H9 (cell line): ENCODE results near the gene PHACTR1. TPM values are rescaled to one million over a fixed set of nuclear protein-coding genes. Genes with fewer than 3 reads are reported as not detected.

Source experiments
- DNase-seq: peaks from one replicate; pipeline ENCODE4 v3.0.0-alpha.2; 2017
- H2AFZ ChIP-seq: one replicate; pipeline ENCODE4 v1.6.1; 2013; ENCODE audit warnings: mild to moderate bottlenecking, low read length, control low read depth, moderate library complexity
- H2AK5ac ChIP-seq: 2 replicates; pipeline ENCODE4 v1.6.1; 2013; ENCODE audit warnings: low read length, control low read depth, mixed read lengths; ENCODE audit not compliant: insufficient read length
- H2BK120ac ChIP-seq: one replicate; pipeline ENCODE4 v1.6.1; 2013; ENCODE audit warnings: low read depth, mild to moderate bottlenecking, low read length, control low read depth, inconsistent platforms; ENCODE audit not compliant: poor library complexity, severe bottlenecking
- H2BK12ac ChIP-seq: 2 replicates; pipeline ENCODE4 v1.6.1; 2013; ENCODE audit warnings: low read length, control low read depth, mixed read lengths, low read depth; ENCODE audit not compliant: insufficient read length
- H2BK15ac ChIP-seq: 2 replicates; pipeline ENCODE4 v1.6.1; 2013; ENCODE audit warnings: low read depth, low read length, control low read depth
- H2BK20ac ChIP-seq: one replicate; pipeline ENCODE4 v1.6.1; 2013; ENCODE audit warnings: low read depth, mild to moderate bottlenecking, low read length, control low read depth, inconsistent platforms; ENCODE audit not compliant: poor library complexity, severe bottlenecking
- H2BK5ac ChIP-seq: 2 replicates; pipeline ENCODE4 v1.6.1; 2013; ENCODE audit warnings: low read length, control low read depth, mixed read lengths; ENCODE audit not compliant: insufficient read length
- H3K14ac ChIP-seq: 2 replicates; pipeline ENCODE4 v1.6.1; 2013; ENCODE audit warnings: low read length, control low read depth; ENCODE audit not compliant: insufficient read depth
- H3K18ac ChIP-seq: 2 replicates; pipeline ENCODE4 v1.6.1; 2013; ENCODE audit warnings: low read depth, mild to moderate bottlenecking, mixed read lengths, low read length, control low read depth; ENCODE audit not compliant: insufficient read length
- H3K23ac ChIP-seq: 2 replicates; pipeline ENCODE4 v1.6.1; 2013; ENCODE audit warnings: low read length, control low read depth, mixed read lengths, low read depth; ENCODE audit not compliant: insufficient read length
- H3K23me2 ChIP-seq: 2 replicates; pipeline ENCODE4 v1.6.1; 2013; ENCODE audit warnings: low read depth, mild to moderate bottlenecking, mixed read lengths, low read length, control low read depth; ENCODE audit not compliant: insufficient read length, poor library complexity, severe bottlenecking
- H3K27ac ChIP-seq: 2 replicates; pipeline ENCODE4 v1.5.1; 2013; ENCODE audit warnings: low read length, control low read depth, mixed read lengths, low read depth; ENCODE audit not compliant: insufficient read length
- H3K27me3 ChIP-seq: 2 replicates; pipeline ENCODE4 v1.6.1; 2013; ENCODE audit warnings: low read length, control low read depth, inconsistent platforms; ENCODE audit not compliant: insufficient read depth
- H3K4ac ChIP-seq: 2 replicates; pipeline ENCODE4 v1.6.1; 2013; ENCODE audit warnings: low read depth, mild to moderate bottlenecking, control low read depth, inconsistent platforms, low read length, moderate library complexity
- H3K4me1 ChIP-seq: 2 replicates; pipeline ENCODE4 v1.6.1; 2013; ENCODE audit warnings: low read length, control low read depth, inconsistent platforms; ENCODE audit not compliant: insufficient read depth
- H3K4me2 ChIP-seq: 2 replicates; pipeline ENCODE4 v1.6.1; 2013; ENCODE audit warnings: low read length, control low read depth, mixed read lengths; ENCODE audit not compliant: insufficient read length, insufficient read depth
- H3K56ac ChIP-seq: 2 replicates; pipeline ENCODE4 v1.6.1; 2013; ENCODE audit warnings: low read depth, mild to moderate bottlenecking, mixed read lengths, low read length, control low read depth; ENCODE audit not compliant: insufficient read length
- H3K79me1 ChIP-seq: 2 replicates; pipeline ENCODE4 v1.6.1; 2013; ENCODE audit warnings: low read depth, mild to moderate bottlenecking, moderate library complexity, low read length, control low read depth, inconsistent platforms; ENCODE audit not compliant: insufficient read depth, poor library complexity, severe bottlenecking
- H3K79me2 ChIP-seq: 2 replicates; pipeline ENCODE4 v1.6.1; 2013; ENCODE audit warnings: low read length, control low read depth, inconsistent platforms; ENCODE audit not compliant: insufficient read depth
- H3K9ac ChIP-seq: 2 replicates; pipeline ENCODE4 v1.6.1; 2013; ENCODE audit warnings: low read length, control low read depth, mixed read lengths; ENCODE audit not compliant: insufficient read length; ENCODE audit errors: extremely low read depth
- H3K9me3 ChIP-seq: one replicate; pipeline ENCODE4 v1.6.1; 2013; ENCODE audit warnings: low read depth, low read length, inconsistent platforms; ENCODE audit not compliant: control insufficient read depth
- H3T11ph ChIP-seq: one replicate; pipeline ENCODE4 v1.6.1; 2013; ENCODE audit warnings: mild to moderate bottlenecking, low read length, control low read depth, inconsistent platforms
- H4K20me1 ChIP-seq: one replicate; pipeline ENCODE4 v1.6.1; 2013; ENCODE audit not compliant: control insufficient read depth, insufficient read length, insufficient read depth
- H4K5ac ChIP-seq: 2 replicates; pipeline ENCODE4 v1.6.1; 2013; ENCODE audit warnings: low read depth, mild to moderate bottlenecking, mixed read lengths, low read length, control low read depth; ENCODE audit not compliant: insufficient read length
- H4K8ac ChIP-seq: replicated peaks from 2 replicates; pipeline ENCODE4 v1.6.1; 2013; ENCODE audit warnings: low read length, control low read depth, mixed read lengths, low read depth; ENCODE audit not compliant: insufficient read length
- H4K91ac ChIP-seq: 2 replicates; pipeline ENCODE4 v1.6.1; 2013; ENCODE audit warnings: low read depth, mild to moderate bottlenecking, moderate library complexity, mixed read lengths, low read length, control low read depth; ENCODE audit not compliant: insufficient read length
- H3K27ac Mint-ChIP-seq, 3 experiments: 2 replicates in 2 of 3; 3 replicates in 1 of 3; pipeline ENCODE4 v1.8.0; 2020 to 2021; ENCODE audit warnings: mixed read lengths in 3 of 3, mild to moderate bottlenecking in 1 of 3, moderate library complexity in 1 of 3
- H3K27me3 Mint-ChIP-seq: 2 replicates; pipeline ENCODE4 v1.8.0; 2021; ENCODE audit warnings: low read depth, mild to moderate bottlenecking, moderate library complexity, mixed read lengths
- H3K36me3 Mint-ChIP-seq, 3 experiments: 2 replicates in 2 of 3; 3 replicates in 1 of 3; pipeline ENCODE4 v1.8.0; 2020 to 2021; ENCODE audit warnings: low read depth in 3 of 3, mixed read lengths in 3 of 3; ENCODE audit not compliant: insufficient read depth in 1 of 3
- H3K4me1 Mint-ChIP-seq, 2 experiments: 2 replicates each; pipeline ENCODE4 v1.8.0; 2020; ENCODE audit warnings: mixed read lengths in 2 of 2
- H3K4me3 Mint-ChIP-seq, 2 experiments: 2 replicates in 1 of 2; 3 replicates in 1 of 2; pipeline ENCODE4 v1.8.0; 2020 to 2021; ENCODE audit warnings: mild to moderate bottlenecking in 2 of 2, mixed read lengths in 2 of 2, moderate library complexity in 1 of 2
- H3K9me3 Mint-ChIP-seq, 2 experiments: 2 replicates in 1 of 2; 3 replicates in 1 of 2; pipeline ENCODE4 v1.8.0; 2020; ENCODE audit warnings: mild to moderate bottlenecking in 2 of 2, mixed read lengths in 2 of 2, moderate library complexity in 1 of 2
- CTCF ChIP-seq: fragments of 200-600 bp; sonication (generic); conservative IDR thresholded peaks from 3 replicates; pipeline ENCODE4 v1.8.0; 2021; ENCODE audit warnings: antibody characterized with exemption, mild to moderate bottlenecking
- WGBS: extraction: QIAGEN DNeasy Blood & Tissue Kit; methylation state at CpG from one replicate; pipeline ENCODE4 v1.1.7; 2013; ENCODE audit warnings: missing lambda C conversion rate, low lambda C conversion rate, mixed read lengths; ENCODE audit not compliant: insufficient read length; ENCODE audit errors: extremely low coverage; 5-methylcytosine and 5-hydroxymethylcytosine counted together
- total RNA-seq: library from RNA; stranded (reverse); gene quantifications from 2 replicates; pipeline ENCODE4 v1.2.1, GENCODE V29; 2021

The PHACTR1 gene
- total RNA-seq, 1 experiment from 2014 or later, result 15.9 TPM

DNA sequence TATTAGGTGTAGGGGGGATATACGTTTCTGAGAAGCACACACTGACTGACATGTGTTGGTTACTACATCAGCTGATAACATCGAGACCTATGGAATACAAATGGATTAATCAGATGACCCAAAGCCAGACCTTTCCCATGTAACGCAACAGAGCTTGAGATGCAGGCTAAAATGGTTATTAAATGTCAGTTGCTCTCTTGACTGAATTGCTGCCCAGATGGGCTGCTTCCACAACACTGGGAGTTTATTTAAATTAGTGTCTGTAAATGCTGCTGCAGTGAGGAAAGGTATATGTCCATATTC lies 298.8 kb downstream of the PHACTR1 start:
- no peak for TF ChIP-seq CTCF
- no peak overlapping the region for H3K23ac ChIP-seq
- no peak overlapping the region for H3K14ac ChIP-seq
- H3K56ac ChIP-seq, result no peak overlapping the region
- no peak overlapping the region; a peak in 2 of 5 replicates for H3K4me3 Mint-ChIP-seq
- H3K79me2 ChIP-seq, result no peaks in the 10 kb centered on the region
- no peak overlapping the region for H2BK15ac ChIP-seq
- H3K79me1 ChIP-seq, result no peaks in the 10 kb centered on the region
- H3K9me3 Mint-ChIP-seq, result no peaks in the 10 kb centered on the region
- no peaks in the 10 kb centered on the region for H4K20me1 ChIP-seq
- H3K23me2 ChIP-seq, result peaks cover 16% of the 10 kb centered on the region
- no peak for DNase-seq
- H3K18ac ChIP-seq, result no peak overlapping the region
- H3T11ph ChIP-seq, result no peak overlapping the region
- no peak overlapping the region for H4K8ac ChIP-seq
- H3K36me3 Mint-ChIP-seq, result no peaks in the 10 kb centered on the region
- no peak overlapping the region for H4K5ac ChIP-seq
- peaks cover 32 to 33% of the 10 kb centered on the region in 2 experiments for H3K4me1 Mint-ChIP-seq
- peaks cover 68% of the 10 kb centered on the region for H3K27me3 Mint-ChIP-seq
- no peak overlapping the region for H2BK20ac ChIP-seq
- H2BK5ac ChIP-seq, result no peak overlapping the region
- H3K9me3 ChIP-seq, result no peaks in the 10 kb centered on the region
- no peak overlapping the region for H2BK120ac ChIP-seq
- no peak overlapping the region for H3K4ac ChIP-seq
- H2AK5ac ChIP-seq, result no peak overlapping the region
- H3K4me2 ChIP-seq, result no peak overlapping the region
- no peak overlapping the region for H2AFZ ChIP-seq
- H3K4me1 ChIP-seq, result peaks cover 3% of the 10 kb centered on the region; the same call in 1 of the 2 replicates
- H2BK12ac ChIP-seq, result no peak overlapping the region
- H3K27me3 ChIP-seq, result peaks cover 26% of the 10 kb centered on the region
- H4K91ac ChIP-seq, result no peak overlapping the region
- no peak overlapping the region for H3K27ac Mint-ChIP-seq
- WGBS, result no CpG with 5 or more reads among the region's 3 CpGs
- H3K27ac ChIP-seq, result no peak overlapping the region
- no peak overlapping the region for H3K9ac ChIP-seq
